ENCODE results near the gene ABCA4.

The ABCA4 gene

DNA sequence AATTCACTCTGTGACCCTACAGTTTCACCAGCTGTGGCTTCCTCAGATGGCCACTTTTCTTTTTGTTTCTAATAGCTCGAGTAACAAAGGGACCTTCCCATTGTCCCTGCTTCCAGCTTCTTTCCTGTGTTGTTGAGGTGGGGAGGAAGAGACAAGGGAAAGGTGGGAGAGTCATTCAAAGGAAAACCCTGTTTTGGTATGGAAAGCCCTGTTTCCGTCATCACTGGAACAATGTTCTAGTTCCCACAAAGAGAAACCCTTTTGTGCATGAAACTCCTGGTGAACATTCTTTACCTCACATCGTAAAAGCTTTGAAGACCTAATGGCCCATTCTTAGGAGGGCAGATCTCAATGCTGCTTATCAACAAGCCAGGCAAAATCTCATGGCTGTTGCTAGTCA, 62.2 kb downstream of the ABCA4 start:
- intact Hi-C loops (cut with DNase I), result no loop called here

GRCh38 chr1:94056996-94057395, 64.0 kb downstream of the ABCA4 start:
- DNase-seq, result no peak
- intact Hi-C loops (cut with DNase I), result no loop called here

More for the DNA sequence above, 62.2 kb downstream of the ABCA4 start:
- no peak for DNase-seq

DNA sequence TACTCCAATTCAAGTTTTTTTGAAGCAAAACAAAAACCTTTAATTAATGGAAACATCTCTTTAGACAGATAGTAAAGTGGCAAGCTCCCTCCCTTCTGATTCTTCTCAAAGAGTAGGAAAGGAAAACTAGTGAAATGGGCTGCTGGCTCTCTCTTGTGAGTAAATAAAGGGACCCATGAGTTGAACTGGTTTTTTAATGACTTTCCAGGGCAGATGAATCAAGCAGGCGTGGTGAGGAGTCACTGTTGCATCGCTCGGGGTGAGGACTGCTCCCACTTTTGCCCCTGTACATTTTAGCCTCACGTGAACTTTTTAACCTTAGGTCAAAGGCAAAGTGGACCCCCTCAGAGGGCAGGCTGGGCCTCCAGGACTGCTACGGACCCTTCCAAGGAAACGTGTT, 64.8 kb downstream of the ABCA4 start:
- intact Hi-C loops (cut with DNase I), result no loop called here
- no peak for DNase-seq

DNA sequence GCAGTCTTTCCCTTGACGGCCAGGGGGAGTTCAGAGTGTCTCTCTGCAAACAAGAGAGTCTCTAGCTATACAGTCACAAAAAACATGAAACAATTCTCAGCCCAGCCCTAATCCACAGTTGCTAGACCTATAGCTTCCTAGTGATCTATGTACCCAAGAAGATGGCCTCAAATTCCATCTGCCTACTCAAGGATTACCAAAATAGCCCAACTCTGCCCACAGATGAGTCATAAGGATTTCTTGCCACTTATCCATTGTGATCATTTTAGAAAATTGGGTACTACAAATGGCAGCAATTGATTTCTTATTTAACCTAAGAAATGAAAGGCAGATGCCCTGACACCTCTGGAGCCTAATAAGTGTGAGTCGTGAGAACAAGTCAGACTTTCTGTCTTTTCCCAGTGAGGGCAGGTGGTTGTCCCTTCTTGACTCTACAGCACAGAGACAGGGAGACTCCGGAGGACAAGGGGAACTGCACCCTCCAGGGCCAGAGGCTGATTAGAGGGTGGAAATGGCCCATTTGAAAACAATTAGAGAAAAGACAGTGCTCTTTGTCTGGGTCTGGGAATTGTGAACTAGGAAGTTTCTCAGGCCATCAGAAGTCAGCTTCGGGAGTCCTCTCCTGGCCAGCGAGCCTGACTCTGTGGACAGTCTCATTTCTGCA, 65.4 kb downstream of the ABCA4 start:
- no peak for DNase-seq
- intact Hi-C loops (cut with DNase I), result no loop called here

- intact Hi-C loops (cut with DNase I), result no loop called here
- no peak for DNase-seq
Observed at GRCh38 chr1:94050675-94051074, 70.3 kb downstream of the ABCA4 start.

DNA sequence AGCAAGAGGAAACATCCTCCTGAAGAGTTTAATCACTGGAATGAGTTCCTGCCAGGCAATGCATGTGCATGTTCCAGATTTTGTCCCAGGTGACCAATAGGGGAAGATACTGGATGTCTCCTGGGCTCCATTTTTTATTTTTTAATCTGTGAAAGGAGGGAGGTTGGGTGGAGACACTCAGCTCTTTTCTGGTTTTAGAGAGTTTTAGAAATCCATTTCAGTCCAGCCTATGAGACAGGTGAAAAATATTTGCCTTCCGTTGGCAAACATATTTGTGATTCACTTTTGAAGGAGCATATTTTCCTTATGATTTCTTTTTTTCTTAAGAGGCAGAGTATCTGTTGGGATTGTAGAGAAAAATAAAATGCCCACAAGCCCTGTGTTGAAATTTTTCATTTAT, 70.7 kb downstream of the ABCA4 start:
- no peak for DNase-seq
- intact Hi-C loops (cut with DNase I), result no loop called here

GRCh38 chr1:94049791-94050190, 71.2 kb downstream of the ABCA4 start:
- intact Hi-C loops (cut with DNase I), result no loop called here

DNA sequence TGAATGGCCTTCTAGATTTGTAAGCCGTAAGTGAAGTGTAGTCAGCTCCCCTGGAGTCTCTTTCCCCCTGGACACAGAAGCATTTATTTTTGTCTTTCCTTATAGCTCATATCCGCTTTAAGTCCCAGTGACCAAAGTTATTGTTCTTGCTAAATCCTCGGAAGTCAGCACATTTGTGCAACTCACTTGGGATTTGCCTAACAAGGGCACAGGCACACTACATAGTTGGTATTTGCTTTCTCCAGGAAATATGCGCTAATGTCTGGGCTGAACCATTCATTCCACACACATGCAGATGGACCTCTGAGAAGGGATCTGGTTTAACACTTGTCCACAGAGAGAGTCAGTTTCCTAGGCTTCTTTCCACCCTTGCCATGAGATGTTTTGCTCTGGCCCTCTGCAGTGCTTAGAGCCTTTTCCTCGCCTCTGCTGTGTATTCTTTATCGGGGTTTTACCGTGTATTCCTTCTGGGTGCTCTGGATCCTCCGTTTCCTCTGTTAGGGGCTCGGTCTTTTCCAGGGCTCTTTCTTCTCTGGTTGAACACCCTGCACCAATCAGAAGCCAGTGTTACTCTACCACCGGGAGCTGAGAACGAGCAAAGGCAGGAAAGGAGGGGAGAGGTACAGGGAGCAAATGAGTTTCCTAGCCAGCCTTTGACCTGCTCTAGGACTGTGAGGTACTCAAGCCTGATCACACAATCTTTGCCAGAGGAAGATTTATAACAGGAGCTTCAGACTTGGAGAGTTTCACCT, 72.4 kb downstream of the ABCA4 start:
- no peak for DNase-seq
- intact Hi-C loops (cut with DNase I), result no loop called here

More at GRCh38 chr1:94049791-94050190, 71.2 kb downstream of the ABCA4 start:
- no peak for DNase-seq

DNA sequence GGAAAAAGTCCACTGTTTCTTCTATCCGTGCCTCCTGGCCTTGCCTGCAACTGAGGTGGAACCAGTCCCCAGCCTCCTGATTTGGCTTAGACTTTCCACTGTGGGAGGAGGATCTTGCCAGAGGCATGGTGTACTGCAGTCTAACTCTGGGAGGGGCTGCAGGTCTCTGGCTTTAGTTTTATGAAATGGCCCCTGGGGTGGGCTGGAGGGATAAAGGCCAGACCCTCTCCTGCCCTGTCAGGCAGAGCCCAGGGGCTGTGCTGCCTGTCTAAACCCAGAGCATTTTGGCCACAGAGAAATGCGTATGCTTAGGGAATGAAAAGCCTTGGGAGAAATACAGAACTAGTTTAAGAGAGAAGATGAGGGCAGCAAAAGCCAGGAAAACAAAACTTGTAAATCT, 73.0 kb downstream of the ABCA4 start:
- intact Hi-C loops (cut with DNase I), result no loop called here
- DNase-seq, result no peak

- intact Hi-C loops (cut with DNase I), result loop anchor here (1.0 kb wide), 1 partner anchor 291 kb away; no protein-coding TSS in a partner anchor
Observed at GRCh38 chr1:94045465-94046056, 75.4 kb downstream of the ABCA4 start.

DNA sequence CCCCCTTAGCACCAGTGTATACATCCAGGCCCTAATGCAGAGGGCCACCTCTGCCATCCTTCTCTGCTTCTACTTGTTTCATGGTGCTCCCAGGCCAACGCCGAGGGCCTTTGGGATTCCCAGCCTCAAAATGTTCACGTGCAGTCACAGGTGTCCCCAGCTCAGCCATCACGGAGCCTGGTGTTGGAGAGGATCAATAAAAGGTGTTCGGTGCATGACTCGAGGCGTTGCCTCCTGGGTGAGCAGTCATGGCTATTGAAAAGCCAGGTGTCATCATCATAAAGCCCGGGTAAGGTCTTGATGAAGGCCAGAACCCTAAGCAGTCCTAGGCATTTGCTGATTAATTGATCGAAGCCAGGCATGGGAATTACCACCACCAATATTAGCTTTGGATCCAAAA, 76.1 kb downstream of the ABCA4 start:
- intact Hi-C loops (cut with DNase I), result loop anchor here (1.0 kb wide), 1 partner anchor 291 kb away; no protein-coding TSS in a partner anchor
- DNase-seq, result no peak

More at GRCh38 chr1:94045465-94046056, 75.4 kb downstream of the ABCA4 start:
- peak; percentile 27 to 92 (median 52) for DNase-seq

- DNase-seq, result peak in 1 of 10 donors; percentile 72
- intact Hi-C loops (cut with DNase I), result no loop called here
Observed at GRCh38 chr1:94044290-94044790, 76.6 kb downstream of the ABCA4 start.

GRCh38 chr1:94043738-94044289, 77.1 kb downstream of the ABCA4 start:
- DNase-seq, result no peak
- intact Hi-C loops (cut with DNase I), result no loop called here

- no peak for DNase-seq
- intact Hi-C loops (cut with DNase I), result no loop called here
Observed at GRCh38 chr1:94042388-94042787, 78.6 kb downstream of the ABCA4 start.

DNA sequence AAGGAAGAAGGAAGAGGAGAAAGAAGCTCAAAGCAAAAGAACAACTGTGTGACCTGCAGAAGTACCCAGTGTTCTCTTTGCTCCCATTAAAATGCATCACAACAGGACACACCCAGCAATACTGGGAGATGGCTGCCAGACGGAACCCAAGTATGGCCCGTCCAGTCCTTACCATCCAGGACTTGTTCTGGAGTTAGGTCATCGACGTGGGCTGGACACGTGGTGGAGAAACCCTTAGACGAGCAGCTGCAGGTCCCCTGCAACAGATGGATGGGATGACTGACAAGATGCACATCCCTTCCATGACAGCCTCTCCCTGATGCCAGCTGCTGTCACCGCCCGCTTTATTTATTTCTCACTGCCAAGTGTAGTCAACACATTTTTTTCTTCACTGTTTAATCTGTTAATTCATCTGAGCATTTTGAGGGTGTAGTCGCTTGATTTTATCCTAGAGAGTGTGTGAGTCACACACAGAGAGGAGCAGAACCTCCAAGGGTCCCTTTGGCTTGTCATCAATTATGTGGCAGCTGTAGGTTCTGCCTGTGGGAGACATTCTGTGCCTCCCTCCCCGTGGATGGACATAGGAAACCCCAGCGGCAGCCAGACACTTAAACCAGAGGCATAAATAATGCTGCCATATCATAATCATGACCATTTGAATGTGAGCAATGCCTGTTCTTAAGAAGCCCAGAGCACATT, 80.9 kb downstream of the ABCA4 start:
- no peak for DNase-seq
- intact Hi-C loops (cut with DNase I), result no loop called here

- peak; percentile 29 to 93 (median 65) for DNase-seq
- intact Hi-C loops (cut with DNase I), result no loop called here
Observed at GRCh38 chr1:94039514-94039870, 81.5 kb downstream of the ABCA4 start.

- intact Hi-C loops (cut with DNase I), result no loop called here
- DNase-seq, result no peak
Observed at GRCh38 chr1:94038511-94038910, 82.4 kb downstream of the ABCA4 start.

GRCh38 chr1:94037392-94038229, 83.3 kb downstream of the ABCA4 start:
- intact Hi-C loops (cut with DNase I), result no loop called here
- no peak for DNase-seq

DNA sequence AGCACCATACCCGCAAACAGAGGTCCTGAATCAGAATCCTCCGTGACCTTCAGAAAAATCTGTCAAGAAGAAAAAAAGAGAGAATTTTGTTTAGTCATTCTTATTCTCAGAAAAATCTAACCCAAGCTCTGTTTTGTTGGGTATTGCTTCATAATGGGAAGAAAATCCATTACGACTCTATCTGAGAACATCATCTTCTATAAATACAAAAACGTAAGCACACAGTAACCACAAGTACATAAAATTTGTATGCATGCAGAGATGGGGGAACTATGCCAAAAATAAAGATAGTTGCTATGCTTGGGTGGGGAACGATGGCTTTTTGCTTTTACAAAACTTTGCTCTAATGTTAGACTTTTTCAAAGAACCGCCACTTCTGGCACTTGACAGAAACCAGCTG, 84.2 kb downstream of the ABCA4 start:
- DNase-seq, result no peak

DNA sequence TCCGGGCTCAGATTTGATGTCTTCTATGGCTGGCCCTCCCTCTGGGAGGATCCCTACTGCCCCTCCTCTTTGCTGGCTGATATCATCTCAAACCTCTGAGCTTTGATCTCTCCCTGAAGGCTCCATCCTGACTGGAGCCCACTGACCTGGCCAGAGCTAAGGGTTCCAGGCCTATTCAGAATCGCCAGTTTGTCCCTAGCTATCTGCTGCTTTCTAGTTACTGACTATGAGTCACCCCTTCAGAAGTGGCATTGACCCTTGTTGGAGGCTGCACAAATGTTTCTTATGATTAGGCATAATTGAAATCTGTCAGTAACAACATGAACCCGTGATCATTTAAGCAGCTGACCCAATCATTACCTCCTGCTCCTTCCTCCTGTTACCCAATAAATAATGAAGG, 87.1 kb downstream of the ABCA4 start:
- no peak for DNase-seq
- intact Hi-C loops (cut with DNase I), result no loop called here

More for the DNA sequence above, 84.2 kb downstream of the ABCA4 start:
- intact Hi-C loops (cut with DNase I), result no loop called here

Measured in posterior cingulate gyrus (tissue), 11 donors.